Uterus (tissue), 2 donors: ENCODE results near the gene TRIM37.

Experiments used
- CTCF ChIP-seq, 4 experiments: fragments of 200-600 bp in 2 of 4; fragments of 450-650 bp in 2 of 4; sonication (generic) in 2 of 4; IDR thresholded peaks; one replicate each; pipeline ENCODE4 v1.5.1; 2016 to 2019; ENCODE audit warnings: antibody characterized with exemption in 4 of 4, mild to moderate bottlenecking in 2 of 4, moderate library complexity in 1 of 4
- POLR2A ChIP-seq, 2 donors: fragments of 450-650 bp; IDR thresholded peaks; one replicate each; pipeline ENCODE4 v1.6.1; 2016; ENCODE audit warnings: antibody characterized with exemption in 2 of 2, mild to moderate bottlenecking in 1 of 2, moderate library complexity in 1 of 2

GRCh38 chr17:59151006-59151405 is 44.3 kb upstream of the TRIM37 start:
- TF ChIP-seq POLR2A (IDR thresholded peaks at IDR 0.05) (no peak), CTCF (IDR thresholded peaks at IDR 0.05) (no peak)
